ENCODE measurements around the gene CCSAP. TPM values are rescaled to one million over a fixed set of nuclear protein-coding genes. Genes with fewer than 3 reads are reported as not detected.

The CCSAP gene
- polyA plus RNA-seq, 1 of the 3 experiments (the other 2 are of a cell fraction): 1.8 TPM

GRCh38 chr1:229318056-229318455 lies 24.8 kb downstream of the CCSAP start:
- H3K9me3 ChIP-seq: no peaks in the 10 kb centered on the region
- POLR2A ChIA-PET: no interaction called here
- no peak for DNase-seq
- CTCF ChIA-PET: interaction anchor here (1.3 kb wide), 1 partner anchor 10 kb away, joined by 3 read pairs; no protein-coding TSS in a partner anchor
- no peak overlapping the region for H3K4me2 ChIP-seq
- no peak overlapping the region for H3K27ac ChIP-seq (ENCODE audit: low read depth in 2 of 2, low read length in 1 of 2)
- H3K4me3 ChIP-seq (ENCODE audit: low read depth in 2 of 2, low read length in 1 of 2): no peak overlapping the region
- H4K20me1 ChIP-seq (ENCODE audit: insufficient read depth): no peaks in the 10 kb centered on the region
- no peaks in the 10 kb centered on the region for H3K4me1 ChIP-seq (ENCODE audit: control insufficient read depth in 1 of 2, insufficient read depth in 2 of 2, low read depth in 1 of 2, low read length in 1 of 2)
- H3F3A ChIP-seq (replicated peaks; ENCODE audit: insufficient read depth): peaks cover 9% of the 10 kb centered on the region
- TF ChIP-seq NRF1 (IDR thresholded peaks at IDR 0.05; ENCODE audit: low read depth, low read length) (no peak), RCOR1 (IDR thresholded peaks at IDR 0.05; ENCODE audit: low read length) (no peak), EZH2phosphoT487 (IDR thresholded peaks at IDR 0.05; ENCODE audit: borderline replicate concordance, low read depth) (no peak), IRF3 (IDR thresholded peaks at IDR 0.05; ENCODE audit: low read depth, low read length) (no peak), CHD2 (IDR thresholded peaks at IDR 0.05; ENCODE audit: low read length, partially characterized antibody) (no peak), USF2 (IDR thresholded peaks at IDR 0.05; ENCODE audit: borderline replicate concordance, low read depth, low read length) (no peak), NFIC (IDR thresholded peaks at IDR 0.05; ENCODE audit: borderline replicate concordance) (no peak), USF1 (IDR thresholded peaks at IDR 0.05; ENCODE audit: borderline replicate concordance, low read depth) (no peak), SIN3A (IDR thresholded peaks at IDR 0.05; ENCODE audit: borderline replicate concordance, low read depth, low read length) (no peak), PBX3 (IDR thresholded peaks at IDR 0.05) (no peak), SMC3 (IDR thresholded peaks at IDR 0.05; ENCODE audit: low read depth, low read length) (no peak)
- H3K9me2 ChIP-seq: no peaks in the 10 kb centered on the region
- no peaks in the 10 kb centered on the region for H3K79me2 ChIP-seq (ENCODE audit: insufficient read depth)
- H3K27me3 ChIP-seq (ENCODE audit: insufficient read depth): no peaks in the 10 kb centered on the region
- no peak overlapping the region for H3K9ac ChIP-seq
- H2AFZ ChIP-seq (ENCODE audit: low read depth): no peak overlapping the region
- 83% methylated on average over 4 of the region's 4 CpGs for WGBS (ENCODE audit: low lambda C conversion rate)
- H3K36me3 ChIP-seq (replicated peaks in 1 of 2; ENCODE audit: control insufficient read depth in 1 of 2, insufficient read depth in 2 of 2, low read length in 1 of 2): peaks cover 34 to 43% of the 10 kb centered on the region in 2 experiments

GRCh38 chr1:229316166-229316565 lies 26.7 kb downstream of the CCSAP start:
- WGBS (ENCODE audit: low lambda C conversion rate): 90% methylated on average over 2 of the region's 2 CpGs
- ChIA-PET POLR2A (no interaction called here), CTCF (no interaction called here)
- no peaks in the 10 kb centered on the region for H3K27me3 ChIP-seq (ENCODE audit: insufficient read depth)
- peaks cover 9% of the 10 kb centered on the region for H3F3A ChIP-seq (replicated peaks; ENCODE audit: insufficient read depth)
- H3K4me1 ChIP-seq (ENCODE audit: control insufficient read depth in 1 of 2, insufficient read depth in 2 of 2, low read depth in 1 of 2, low read length in 1 of 2): no peaks in the 10 kb centered on the region; a peak in 1 of 4 replicates
- no peak overlapping the region for H3K9ac ChIP-seq
- H2AFZ ChIP-seq (ENCODE audit: low read depth): no peak overlapping the region
- no peak overlapping the region for H3K4me3 ChIP-seq (ENCODE audit: low read depth in 2 of 2, low read length in 1 of 2)
- no peaks in the 10 kb centered on the region for H3K9me3 ChIP-seq
- no peak overlapping the region for H3K27ac ChIP-seq (ENCODE audit: low read depth in 2 of 2, low read length in 1 of 2)
- DNase-seq: no peak
- H3K4me2 ChIP-seq: no peak overlapping the region
- no peaks in the 10 kb centered on the region for H3K79me2 ChIP-seq (ENCODE audit: insufficient read depth)
- no peaks in the 10 kb centered on the region for H3K9me2 ChIP-seq
- H3K36me3 ChIP-seq (replicated peaks in 1 of 2; ENCODE audit: control insufficient read depth in 1 of 2, insufficient read depth in 2 of 2, low read length in 1 of 2): peaks cover 18 to 31% of the 10 kb centered on the region in 2 experiments
- no peaks in the 10 kb centered on the region for H4K20me1 ChIP-seq (ENCODE audit: insufficient read depth)
- no peak for TF ChIP-seq IRF3 (IDR thresholded peaks at IDR 0.05; ENCODE audit: low read depth, low read length)
- TF ChIP-seq MAX (IDR thresholded peaks at IDR 0.05; ENCODE audit: low read depth): no peak
- no peak for TF ChIP-seq REST (IDR thresholded peaks at IDR 0.05; ENCODE audit: low read depth, low read length)
- TF ChIP-seq YY1 (IDR thresholded peaks at IDR 0.05; ENCODE audit: low read depth): no peak
- TF ChIP-seq POLR2AphosphoS5 (IDR thresholded peaks at IDR 0.05; ENCODE audit: low read depth, low read length): no peak
- TF ChIP-seq TCF12 (IDR thresholded peaks at IDR 0.05): no peak
- no peak for TF ChIP-seq FOXJ3 (CRISPR knock-in tag; IDR thresholded peaks at IDR 0.05)
- TF ChIP-seq PBX3 (IDR thresholded peaks at IDR 0.05): no peak
